Esophagus muscularis mucosa (tissue), 4 donors: ENCODE data around the gene CTNNA2. TPM values are rescaled to one million over a fixed set of nuclear protein-coding genes. Genes with fewer than 3 reads are reported as not detected.
A peak's percentile ranks its signal among the peaks of the same experiment; 100 is the strongest.

ENCODE experiments used
- DNase-seq: peaks from one replicate; pipeline ENCODE4 v3.0.0-alpha.2; 2017; ENCODE audit errors: extremely low spot score
- H3K27ac ChIP-seq, 4 donors: fragments of 200-600 bp; sonication (generic); replicated peaks in 1 of 4; 1 replicate in 3 of 4; 2 replicates in 1 of 4; pipeline ENCODE4 v1.5.1; 2016 to 2019; ENCODE audit warnings: mild to moderate bottlenecking in 1 of 4
- H3K27me3 ChIP-seq, 4 donors: fragments of 200-600 bp; sonication (generic); one replicate each; pipeline versions ENCODE4 v1.5.1 to v1.6.0; 2016 to 2019
- H3K36me3 ChIP-seq, 4 donors: fragments of 200-600 bp; sonication (generic); one replicate each; pipeline ENCODE4 v1.5.1; 2016 to 2019
- H3K4me1 ChIP-seq, 4 donors: fragments of 200-600 bp; sonication (generic); one replicate each; pipeline ENCODE4 v1.5.1; 2016 to 2019
- H3K4me3 ChIP-seq, 4 donors: fragments of 200-600 bp; sonication (generic); 1 replicate in 2 of 4; 2 replicates in 2 of 4; pipeline ENCODE4 v1.5.1; 2016 to 2019; ENCODE audit warnings: mild to moderate bottlenecking in 4 of 4, moderate library complexity in 1 of 4
- H3K9me3 ChIP-seq, 4 donors: fragments of 200-600 bp; sonication (generic); 1 replicate in 3 of 4; 2 replicates in 1 of 4; pipeline ENCODE4 v1.5.1; 2016 to 2019
- CTCF ChIP-seq, 3 experiments: fragments of 200-600 bp in 2 of 3; fragments of 450-650 bp in 1 of 3; sonication (generic) in 2 of 3; IDR thresholded peaks; one replicate each; pipeline ENCODE4 v1.5.1; 2017 to 2019; ENCODE audit warnings: antibody characterized with exemption in 3 of 3, mild to moderate bottlenecking in 2 of 3, moderate library complexity in 1 of 3
- EP300 ChIP-seq: sonication (generic); formaldehyde crosslinking; IDR thresholded peaks from one replicate; pipeline ENCODE4 v1.6.1; 2017; ENCODE audit warnings: antibody characterized with exemption
- POLR2A ChIP-seq: fragments of 450-650 bp; IDR thresholded peaks from one replicate; pipeline ENCODE4 v1.6.1; 2017; ENCODE audit warnings: antibody characterized with exemption, moderate library complexity, mild to moderate bottlenecking, low read depth
- POLR2AphosphoS5 ChIP-seq, 2 donors: sonication (generic); formaldehyde crosslinking; IDR thresholded peaks; one replicate each; pipeline ENCODE4 v1.6.1; 2017; ENCODE audit warnings: antibody characterized with exemption in 2 of 2
- WGBS: methylation state at CpG from one replicate; pipeline ENCODE4 v1.1.5; 2018; 5-methylcytosine and 5-hydroxymethylcytosine counted together
- intact Hi-C: fragments of 100-400 bp; cut with DNase I; formaldehyde crosslinking; loops from one replicate; pipeline ENCODE4 v1.15.1; 2023
- total RNA-seq, 4 donors: library from RNA; depleted of rRNA; stranded (reverse); fragments of >200 nt; gene quantifications; one replicate each; pipeline versions ENCODE4 v1.1.0 to v1.2.1, GENCODE V29; 2016

The CTNNA2 gene
- total RNA-seq, 4 donors from 2014 or later: 0.42 to 2.5 (median 1.1) TPM

GRCh38 chr2:80303909-80304837, 791.3 kb downstream of the CTNNA2 start, which contains the start of gene LRRTM1:
LRRTM1 (minus strand) TSS chr2:80304752; CDS start chr2:80303819, 933 bp downstream.
- Histone ChIP-seq H3K27me3 (peaks cover 0 to 50% (median 19%) of the 10 kb centered on the region in 4 donors), H3K4me3 (peak within 1 kb of the TSS; percentile 50 to 64 (median 56)), H3K9me3 (no peaks in the 10 kb centered on the region), H3K4me1 (peaks cover 15 to 31% (median 27%) of the 10 kb centered on the region in 4 donors), H3K36me3 (no peaks in the 10 kb centered on the region), H3K27ac (peak within 1 kb of the TSS in 3 of 4 donors; percentile 2 to 47 (median 21))
- no peak for DNase-seq
- intact Hi-C loops: no loop called here
- TF ChIP-seq POLR2AphosphoS5 (IDR thresholded peaks at IDR 0.05) (no peak), EP300 (no peak), POLR2A (no peak), CTCF (IDR thresholded peaks at IDR 0.05) (no peak)
- WGBS: under 1% methylated on average over 37 of the region's 64 CpGs

- no peak for DNase-seq
- Histone ChIP-seq H3K27ac (no peak overlapping the region), H3K4me3 (no peak overlapping the region), H3K27me3 (peaks cover 0 to 6% (median 0%) of the 10 kb centered on the region in 4 donors), H3K9me3 (no peaks in the 10 kb centered on the region), H3K4me1 (no peaks in the 10 kb centered on the region), H3K36me3 (no peaks in the 10 kb centered on the region)
- TF ChIP-seq EP300 (no peak), POLR2AphosphoS5 (IDR thresholded peaks at IDR 0.05) (no peak), CTCF (IDR thresholded peaks at IDR 0.05) (no peak), POLR2A (no peak)
- WGBS: 48% methylated on average over 3 of the region's 3 CpGs
- intact Hi-C loops: no loop called here
These were observed 798.5 kb downstream of the CTNNA2 start for GRCh38 chr2:80311304-80311703.

DNA sequence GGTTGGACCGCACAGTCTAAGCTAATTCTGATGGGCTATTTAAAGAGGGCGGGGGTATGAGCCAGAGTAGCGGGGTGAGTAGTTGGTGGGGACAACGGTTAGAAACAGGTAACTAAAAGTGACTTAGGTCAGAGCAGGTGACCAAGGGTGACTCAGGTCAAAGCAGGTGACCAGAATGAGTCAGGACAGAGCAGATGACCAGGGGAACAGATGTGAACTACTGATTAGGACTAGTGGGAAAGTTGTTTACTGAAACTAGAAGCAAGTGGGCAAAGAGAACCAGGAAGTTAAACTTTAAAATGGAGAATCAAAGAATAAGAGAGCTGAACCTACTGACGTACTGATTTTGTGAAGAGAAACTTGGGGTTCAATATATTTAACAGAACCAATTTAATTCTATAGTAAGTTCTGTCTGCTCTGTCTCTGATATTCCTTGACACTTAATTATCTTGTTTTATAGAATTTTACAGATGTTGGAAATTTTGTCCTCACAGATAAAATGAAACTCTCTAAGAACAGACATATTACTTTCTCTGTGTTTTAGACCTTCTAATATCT, 799.5 kb downstream of the CTNNA2 start:
- DNase-seq: no peak
- no peaks in the 10 kb centered on the region for H3K27me3 ChIP-seq
- 91% methylated on average over 5 of the region's 5 CpGs for WGBS
- H3K36me3 ChIP-seq: no peaks in the 10 kb centered on the region
- no peak for TF ChIP-seq CTCF (IDR thresholded peaks at IDR 0.05)
- TF ChIP-seq POLR2AphosphoS5 (IDR thresholded peaks at IDR 0.05): no peak
- TF ChIP-seq EP300: no peak
- TF ChIP-seq POLR2A: no peak
- H3K4me3 ChIP-seq: no peak overlapping the region
- H3K4me1 ChIP-seq: no peaks in the 10 kb centered on the region
- H3K27ac ChIP-seq: no peak overlapping the region
- no peaks in the 10 kb centered on the region for H3K9me3 ChIP-seq
- intact Hi-C loops: no loop called here

- no peak overlapping the region for H3K27ac ChIP-seq
- intact Hi-C loops: loop anchor here (10.0 kb wide), 1 partner anchor 182 kb away; no protein-coding TSS in a partner anchor
- TF ChIP-seq EP300 (no peak), POLR2A (no peak), POLR2AphosphoS5 (IDR thresholded peaks at IDR 0.05) (no peak), CTCF (IDR thresholded peaks at IDR 0.05) (no peak)
- H3K4me3 ChIP-seq: no peak overlapping the region
- no peaks in the 10 kb centered on the region for H3K36me3 ChIP-seq
- H3K9me3 ChIP-seq: no peaks in the 10 kb centered on the region
- DNase-seq: no peak
- WGBS: 49% methylated on average over 17 of the region's 42 CpGs
- peaks cover 0 to 10% (median 5%) of the 10 kb centered on the region in 4 donors for H3K4me1 ChIP-seq
- H3K27me3 ChIP-seq: peaks cover 0 to 10% (median 0%) of the 10 kb centered on the region in 4 donors
These were observed 809.6 kb downstream of the CTNNA2 start for GRCh38 chr2:80322311-80322920.
